OCI-LY3 (cell line): ENCODE measurements around the gene FERMT3.

Experiments used
- CTCF ChIP-seq: fragments of 200-600, 300-600 bp; sonication (generic); IDR thresholded peaks from 2 replicates; pipeline ENCODE4 v1.5.1; 2014; ENCODE audit warnings: antibody characterized with exemption, low read length, low read depth
- EZH2phosphoT487 ChIP-seq: fragments of 200-600 bp; shearing (Covaris generic); IDR thresholded peaks from 2 replicates; pipeline ENCODE4 v1.6.1; 2018; ENCODE audit warnings: antibody characterized with exemption, mixed run types, low read depth

GRCh38 chr11:64165842-64166635 lies 40.5 kb upstream of the FERMT3 start, which contains the start of gene MACROD1:
- TF ChIP-seq CTCF: no peak; the same call in 1 of the 2 replicates
- TF ChIP-seq EZH2phosphoT487: no peak
